Spinal cord (tissue), 10 donors: ENCODE data around the gene MT1F. TPM values are rescaled to one million over a fixed set of nuclear protein-coding genes. Genes with fewer than 3 reads are reported as not detected.

Experiments used
- DNase-seq, 6 donors: peaks; one replicate each; pipeline versions ENCODE4 v3.0.0 to v3.0.0-alpha.2; 2013 to 2015; ENCODE audit warnings: low spot score in 6 of 6, low read depth in 4 of 6
- H3K27ac ChIP-seq: one replicate; pipeline ENCODE4 v1.5.1; 2013; ENCODE audit warnings: low read depth, low read length, control low read depth
- H3K27me3 ChIP-seq: one replicate; pipeline ENCODE4 v1.6.1; 2013; ENCODE audit warnings: low read length; ENCODE audit not compliant: control insufficient read depth, insufficient read depth
- H3K36me3 ChIP-seq: one replicate; pipeline ENCODE4 v1.6.1; 2013; ENCODE audit warnings: low read length; ENCODE audit not compliant: control insufficient read depth, insufficient read depth
- H3K4me1 ChIP-seq: one replicate; pipeline ENCODE4 v1.6.1; 2013; ENCODE audit warnings: low read length; ENCODE audit not compliant: control insufficient read depth, insufficient read depth
- H3K4me3 ChIP-seq: one replicate; pipeline ENCODE4 v1.5.1; 2013; ENCODE audit warnings: low read depth, low read length, control low read depth
- H3K9me3 ChIP-seq: one replicate; pipeline ENCODE4 v1.6.1; 2013; ENCODE audit warnings: low read length; ENCODE audit not compliant: control insufficient read depth, insufficient read depth
- WGBS: methylation state at CpG from one replicate; pipeline ENCODE4 v1.1.5; 2013; ENCODE audit warnings: missing lambda C conversion rate; ENCODE audit not compliant: insufficient coverage; 5-methylcytosine and 5-hydroxymethylcytosine counted together
- polyA plus RNA-seq, 2 donors: library from polyadenylated mRNA; unstranded; fragments of 120-200 nt; gene quantifications; one replicate each; pipeline ENCODE4 v1.2.1, GENCODE V29; 2013; ENCODE audit not compliant: insufficient read length in 2 of 2
- total RNA-seq, 2 donors: library from RNA; depleted of rRNA in 1 of 2; stranded (reverse); fragments of 120-200 nt in 1 of 2; fragments of >200 nt in 1 of 2; gene quantifications; one replicate each; pipeline versions ENCODE4 v1.2.3 to v1.2.4, GENCODE V29; 2013 to 2014
- donor health status: healthy.

MT1F gene
- total and polyA plus RNA-seq, 4 donors = 3.6 to 31.0 (median 13.0) TPM

- Histone ChIP-seq H3K9me3 (no peaks in the 10 kb centered on the region), H3K4me1 (peaks cover 40% of the 10 kb centered on the region), H3K4me3 (no peak overlapping the region), H3K27ac (no peak overlapping the region), H3K36me3 (no peaks in the 10 kb centered on the region), H3K27me3 (peaks cover 26% of the 10 kb centered on the region)
- 75% methylated on average over 3 of the region's 6 CpGs for WGBS
- DNase-seq = no peak
These were observed 22.1 kb downstream of the MT1F start for GRCh38 chr16:56679818-56680217.

- H3K36me3 ChIP-seq = no peaks in the 10 kb centered on the region
- peaks cover 33% of the 10 kb centered on the region for H3K4me1 ChIP-seq
- WGBS = under 1% methylated on average over 43 of the region's 49 CpGs
- peak within 1 kb of the TSS; percentile 62 for H3K4me3 ChIP-seq
- peaks cover 2% of the 10 kb centered on the region for H3K9me3 ChIP-seq
- peak within 1 kb of the TSS; percentile 58 for H3K27ac ChIP-seq
- peak; percentile 53 to 94 (median 63) for DNase-seq
- H3K27me3 ChIP-seq = peaks cover 5% of the 10 kb centered on the region
These were observed 24.4 kb downstream of the MT1F start, which contains the start of gene MT1X for GRCh38 chr16:56681939-56682702. Gene MT1X, plus strand, starts transcription at chr16:56682470. Its CDS starts 71 bp downstream, at chr16:56682541.

GRCh38 chr16:56682703-56683397 is 25.1 kb downstream of the MT1F start:
- Histone ChIP-seq H3K4me3 (peak overlapping the region; percentile 62), H3K36me3 (no peaks in the 10 kb centered on the region), H3K9me3 (peaks cover 2% of the 10 kb centered on the region), H3K27ac (no peak overlapping the region), H3K27me3 (no peaks in the 10 kb centered on the region), H3K4me1 (peaks cover 33% of the 10 kb centered on the region)
- DNase-seq = no peak
- 38% methylated on average over 6 of the region's 8 CpGs for WGBS

GRCh38 chr16:56683424-56684172 is 25.8 kb downstream of the MT1F start:
- Histone ChIP-seq H3K9me3 (peaks cover 2% of the 10 kb centered on the region), H3K27ac (no peak overlapping the region), H3K27me3 (no peaks in the 10 kb centered on the region), H3K4me3 (no peak overlapping the region), H3K4me1 (peaks cover 33% of the 10 kb centered on the region), H3K36me3 (no peaks in the 10 kb centered on the region)
- no peak for DNase-seq
- 43% methylated on average over 3 of the region's 5 CpGs for WGBS

- DNase-seq = no peak
- WGBS = 40% methylated on average over 1 of the region's 4 CpGs
- peaks cover 33% of the 10 kb centered on the region for H3K4me1 ChIP-seq
- peaks cover 2% of the 10 kb centered on the region for H3K9me3 ChIP-seq
- H3K27ac ChIP-seq = no peak overlapping the region
- no peak overlapping the region for H3K4me3 ChIP-seq
- no peaks in the 10 kb centered on the region for H3K36me3 ChIP-seq
- H3K27me3 ChIP-seq = no peaks in the 10 kb centered on the region
These were observed 26.6 kb downstream of the MT1F start for GRCh38 chr16:56684256-56684925.

- H3K27me3 ChIP-seq = no peaks in the 10 kb centered on the region
- DNase-seq = no peak
- H3K4me3 ChIP-seq = no peak overlapping the region
- WGBS = 89% methylated on average over 4 of the region's 4 CpGs
- peaks cover 33% of the 10 kb centered on the region for H3K4me1 ChIP-seq
- no peak overlapping the region for H3K27ac ChIP-seq
- H3K9me3 ChIP-seq = peaks cover 2% of the 10 kb centered on the region
- no peaks in the 10 kb centered on the region for H3K36me3 ChIP-seq
These were observed 27.3 kb downstream of the MT1F start for GRCh38 chr16:56684926-56685590.

GRCh38 chr16:56686758-56687157 is 29.0 kb downstream of the MT1F start:
- Histone ChIP-seq H3K4me3 (no peak overlapping the region), H3K36me3 (no peaks in the 10 kb centered on the region), H3K4me1 (peaks cover 31% of the 10 kb centered on the region), H3K9me3 (peaks cover 2% of the 10 kb centered on the region), H3K27ac (no peak overlapping the region), H3K27me3 (no peaks in the 10 kb centered on the region)
- DNase-seq = no peak
- 94% methylated on average over 4 of the region's 7 CpGs for WGBS

- H3K4me1 ChIP-seq = peaks cover 13% of the 10 kb centered on the region
- H3K4me3 ChIP-seq = no peak overlapping the region
- 30% methylated on average over 1 of the region's 1 CpG for WGBS
- peaks cover 2% of the 10 kb centered on the region for H3K9me3 ChIP-seq
- H3K27me3 ChIP-seq = no peaks in the 10 kb centered on the region
- no peak for DNase-seq
- no peak overlapping the region for H3K27ac ChIP-seq
- no peaks in the 10 kb centered on the region for H3K36me3 ChIP-seq
These were observed 31.0 kb downstream of the MT1F start for GRCh38 chr16:56688762-56689161.

- Histone ChIP-seq H3K9me3 (peaks cover 2% of the 10 kb centered on the region), H3K4me1 (peaks cover 9% of the 10 kb centered on the region), H3K36me3 (no peaks in the 10 kb centered on the region), H3K27me3 (no peaks in the 10 kb centered on the region), H3K27ac (no peak overlapping the region), H3K4me3 (no peak overlapping the region)
- 82% methylated on average over 2 of the region's 3 CpGs for WGBS
- no peak for DNase-seq
These were observed 31.4 kb downstream of the MT1F start for GRCh38 chr16:56689171-56689570.
